Measurements from ENCODE around the gene POU3F3. TPM values are rescaled to one million over a fixed set of nuclear protein-coding genes. Genes with fewer than 3 reads are reported as not detected.
A peak's percentile ranks its signal among the peaks of the same experiment; 100 is the strongest.

POU3F3 gene
- total and polyA plus RNA-seq, 3 donors from 2014 or later: 0.71 to 1.7 (median 0.96) TPM

- no peak overlapping the region for H3K27ac ChIP-seq
- intact Hi-C loops (cut with DNase I; ENCODE audit: low total_unique reads): no loop called here
- no peak for DNase-seq
These were observed 1.7 kb upstream of the POU3F3 start for GRCh38 chr2:104852090-104852666.

GRCh38 chr2:104854498-104855220, 744 bp downstream of the POU3F3 start:
- Histone ChIP-seq H3K36me3 (ENCODE audit: low read depth, missing control alignments) (no peaks in the 10 kb centered on the region), H3K9me3 (no peaks in the 10 kb centered on the region), H3K4me1 (no peaks in the 10 kb centered on the region), H3K27ac (no peak overlapping the region), H3K4me3 (peak overlapping the region; percentile 31 to 50), H3K27me3 (no peaks in the 10 kb centered on the region)
- intact Hi-C loops (cut with DNase I; ENCODE audit: low total_unique reads): no loop called here
- 3 to 6% methylated on average over 22 to 31 of the region's 48 CpGs for WGBS, 2 donors
- no peak for TF ChIP-seq CTCF (IDR thresholded peaks at IDR 0.05)
- no peak for DNase-seq

More at GRCh38 chr2:104852090-104852666, 1.7 kb upstream of the POU3F3 start:
- 4% methylated on average over 32 to 36 of the region's 39 CpGs for WGBS, 2 donors
- Histone ChIP-seq H3K9me3 (no peaks in the 10 kb centered on the region), H3K36me3 (ENCODE audit: low read depth, missing control alignments) (no peaks in the 10 kb centered on the region), H3K4me3 (peak overlapping the region; percentile 9 to 50), H3K4me1 (no peaks in the 10 kb centered on the region), H3K27me3 (no peaks in the 10 kb centered on the region)
- no peak for TF ChIP-seq POLR2A (IDR thresholded peaks at IDR 0.05)
- TF ChIP-seq CTCF (IDR thresholded peaks at IDR 0.05): no peak

GRCh38 chr2:104855221-104856085, 1.5 kb downstream of the POU3F3 start:
- TF ChIP-seq CTCF (IDR thresholded peaks at IDR 0.05): no peak
- no peak for TF ChIP-seq POLR2A (IDR thresholded peaks at IDR 0.05)
- no peak for DNase-seq
- Histone ChIP-seq H3K4me1 (no peaks in the 10 kb centered on the region), H3K9me3 (no peaks in the 10 kb centered on the region), H3K27me3 (no peaks in the 10 kb centered on the region), H3K27ac (no peak overlapping the region), H3K4me3 (peak overlapping the region in 1 of 2 donors; percentile 31), H3K36me3 (ENCODE audit: low read depth, missing control alignments) (no peaks in the 10 kb centered on the region)
- intact Hi-C loops (cut with DNase I; ENCODE audit: low total_unique reads): no loop called here
- 0 to 2% methylated on average over 21 to 31 of the region's 135 CpGs for WGBS, 2 donors

- TF ChIP-seq POLR2A (IDR thresholded peaks at IDR 0.05): no peak
- no peak for TF ChIP-seq CTCF (IDR thresholded peaks at IDR 0.05)
- 2 to 7% methylated on average over 17 to 73 of the region's 106 CpGs for WGBS, 2 donors
- Histone ChIP-seq H3K4me1 (no peaks in the 10 kb centered on the region), H3K36me3 (ENCODE audit: low read depth, missing control alignments) (no peaks in the 10 kb centered on the region), H3K4me3 (peak overlapping the region; percentile 6 to 38), H3K27me3 (no peaks in the 10 kb centered on the region), H3K27ac (no peak overlapping the region), H3K9me3 (no peaks in the 10 kb centered on the region)
- intact Hi-C loops (cut with DNase I; ENCODE audit: low total_unique reads): no loop called here
- DNase-seq: peak; percentile 26
These were observed 2.4 kb downstream of the POU3F3 start for GRCh38 chr2:104856086-104856972.
